ENCODE results near the gene YIPF3. TPM values are rescaled to one million over a fixed set of nuclear protein-coding genes. Genes with fewer than 3 reads are reported as not detected.
"Not testable (repeated sequence)": the region's sequence is repeated elsewhere in the genome, so short reads cannot be mapped to it uniquely, and the experiment has no call there.

The YIPF3 gene
- total RNA-seq, 2 experiments from 2014 or later, result 38.2 to 41.9 TPM

- Histone ChIP-seq H3K9me2 (ENCODE audit: insufficient read depth, low read length) (no peaks in the 10 kb centered on the region), H2AFZ (ENCODE audit: low read length) (no peak overlapping the region), H3K4me1 (ENCODE audit: insufficient read depth, low read length, poor library complexity, severe bottlenecking) (no peaks in the 10 kb centered on the region), H3K4me3 (ENCODE audit: low read depth, low read length, poor library complexity, severe bottlenecking) (no peak overlapping the region), H3K36me3 (ENCODE audit: insufficient read depth, low read length) (peaks cover 59% of the 10 kb centered on the region), H3K79me2 (ENCODE audit: insufficient read depth, low read depth, low read length) (no peaks in the 10 kb centered on the region), H4K20me1 (ENCODE audit: insufficient read depth, low read length) (no peaks in the 10 kb centered on the region), H3K9me3 (ENCODE audit: low read length) (no peaks in the 10 kb centered on the region), H3K4me2 (ENCODE audit: low read length) (no peak overlapping the region), H3K27ac (ENCODE audit: low read depth, low read length, poor library complexity, severe bottlenecking) (no peak overlapping the region)
- BruUV-seq (replicated peaks), result no TSS peak
- no peak for TF ChIP-seq CTCF (conservative IDR thresholded peaks at IDR 0.05; ENCODE audit: low read length)
- TF ChIP-seq EZH2phosphoT487 (IDR thresholded peaks at IDR 0.05; ENCODE audit: borderline replicate concordance, low read depth, low read length), result no peak
- ChIA-PET CTCF (ENCODE audit: unreplicated experiment) (interaction anchor here (0.6 kb wide), 1 partner anchor 266 kb away, joined by 8 read pairs; no protein-coding TSS in a partner anchor), POLR2A (interaction anchor here (0.6 to 0.7 kb wide), 2 partner anchors 70 to 245 kb away, joined by 3 read pairs; no protein-coding TSS in a partner anchor)
- DNase-seq (ENCODE audit: low spot score), result no peak
- intact Hi-C loops (cut with micrococcal nuclease; ENCODE audit: unreplicated experiment), result loop anchor here (10.0 kb wide), 1 partner anchor 426 kb away; the partner anchor contains the start of gene PTK7
Observed at GRCh38 chr6:43500921-43501320, 15.8 kb downstream of the YIPF3 start.

- Histone ChIP-seq H3K79me2 (ENCODE audit: insufficient read depth, low read depth, low read length) (no peaks in the 10 kb centered on the region), H3K36me3 (ENCODE audit: insufficient read depth, low read length) (peaks cover 43% of the 10 kb centered on the region), H2AFZ (ENCODE audit: low read length) (no peak overlapping the region), H3K4me3 (ENCODE audit: low read depth, low read length, poor library complexity, severe bottlenecking) (no peak overlapping the region), H3K9me2 (ENCODE audit: insufficient read depth, low read length) (no peaks in the 10 kb centered on the region), H3K9me3 (ENCODE audit: low read length) (no peaks in the 10 kb centered on the region), H3K4me1 (ENCODE audit: insufficient read depth, low read length, poor library complexity, severe bottlenecking) (no peaks in the 10 kb centered on the region), H3K27ac (ENCODE audit: low read depth, low read length, poor library complexity, severe bottlenecking) (no peak overlapping the region), H3K4me2 (ENCODE audit: low read length) (no peak overlapping the region), H4K20me1 (ENCODE audit: insufficient read depth, low read length) (no peaks in the 10 kb centered on the region)
- intact Hi-C loops (cut with micrococcal nuclease; ENCODE audit: unreplicated experiment), result no loop called here
- no peak for DNase-seq (ENCODE audit: low spot score)
- ChIA-PET CTCF (ENCODE audit: unreplicated experiment) (no interaction called here), POLR2A (interaction anchor here (0.6 kb wide), 1 partner anchor 275 kb away, joined by 5 read pairs; no protein-coding TSS in a partner anchor)
- TF ChIP-seq CTCF (conservative IDR thresholded peaks at IDR 0.05; ENCODE audit: low read length) (no peak), EZH2phosphoT487 (IDR thresholded peaks at IDR 0.05; ENCODE audit: borderline replicate concordance, low read depth, low read length) (no peak)
- BruUV-seq (replicated peaks), result no TSS peak
Observed at GRCh38 chr6:43499028-43499815, 17.5 kb downstream of the YIPF3 start.

GRCh38 chr6:43498291-43498690, 18.4 kb downstream of the YIPF3 start:
- H3K36me3 ChIP-seq (ENCODE audit: insufficient read depth, low read length), result peaks cover 37% of the 10 kb centered on the region
- H3K27ac ChIP-seq (ENCODE audit: low read depth, low read length, poor library complexity, severe bottlenecking); H3K79me2 ChIP-seq (ENCODE audit: insufficient read depth, low read depth, low read length); H3K4me1 ChIP-seq (ENCODE audit: insufficient read depth, low read length, poor library complexity, severe bottlenecking); H3K9me3 ChIP-seq (ENCODE audit: low read length); H2AFZ ChIP-seq (ENCODE audit: low read length); intact Hi-C loops (cut with micrococcal nuclease; ENCODE audit: unreplicated experiment); CTCF ChIA-PET (ENCODE audit: unreplicated experiment); H3K4me3 ChIP-seq (ENCODE audit: low read depth, low read length, poor library complexity, severe bottlenecking); H3K9me2 ChIP-seq (ENCODE audit: insufficient read depth, low read length); H4K20me1 ChIP-seq (ENCODE audit: insufficient read depth, low read length); H3K4me2 ChIP-seq (ENCODE audit: low read length); DNase-seq (ENCODE audit: low spot score); BruUV-seq (replicated peaks): not testable (repeated sequence)
- POLR2A ChIA-PET, result interaction anchor here (0.7 to 0.8 kb wide), 2 partner anchors 18 to 53 kb away, joined by 3 read pairs; partner anchors contain the start of gene YIPF3

All from OCI-LY7 (cell line).